RCC 7860 (cell line): ENCODE measurements around the gene CDC42EP2.
"Not testable (repeated sequence)": the region's sequence is repeated elsewhere in the genome, so short reads cannot be mapped to it uniquely, and the experiment has no call there.

Experiments used
- DNase-seq: peaks from one replicate; pipeline ENCODE4 v3.0.0-alpha.2; 2015; ENCODE audit warnings: low spot score
- FAIRE-seq: peaks from 2 replicates; lab custom pipeline; 2012; peaks lifted over from hg19 to GRCh38; lab: Jason Lieb, UNC

The CDC42EP2 gene

DNA sequence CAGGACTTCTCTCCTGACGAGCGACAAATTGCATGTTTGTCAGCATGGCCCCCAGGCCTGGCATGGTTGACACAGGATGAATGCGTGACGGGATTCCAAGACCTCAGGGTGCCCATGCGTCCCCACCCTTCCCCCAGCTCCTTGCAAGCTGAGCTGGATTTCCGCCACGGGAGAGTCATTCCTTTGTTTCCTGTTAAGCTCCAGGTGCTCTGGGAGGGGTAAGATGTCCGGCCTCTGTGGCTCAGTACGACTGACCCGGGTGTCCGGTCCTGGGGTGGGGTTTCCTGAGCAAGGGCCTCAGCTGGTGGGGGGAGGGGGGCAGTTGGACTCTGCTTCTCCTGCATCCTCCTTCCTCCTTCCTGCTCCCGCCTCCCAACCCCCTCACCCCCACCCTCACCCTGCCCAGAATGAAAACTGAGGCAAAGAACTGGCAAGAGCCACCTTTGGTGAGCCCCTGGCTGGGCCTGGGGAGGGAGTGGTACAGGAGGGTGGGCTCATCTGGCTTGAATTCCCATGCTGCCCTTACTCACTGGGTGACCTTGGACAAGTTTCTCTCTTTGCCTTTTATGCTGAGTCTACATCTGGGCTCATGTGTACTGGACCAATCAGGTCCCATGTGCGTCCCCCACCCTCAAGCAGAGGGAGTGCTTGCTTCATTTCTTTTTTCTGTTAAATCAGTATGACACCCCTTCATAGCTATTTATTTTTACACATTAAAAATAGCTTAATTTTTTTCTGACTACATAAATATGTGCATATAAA is 2.5 kb downstream of the CDC42EP2 start:
- FAIRE-seq (peak; percentile 26), DNase-seq (peak; percentile 82)

DNA sequence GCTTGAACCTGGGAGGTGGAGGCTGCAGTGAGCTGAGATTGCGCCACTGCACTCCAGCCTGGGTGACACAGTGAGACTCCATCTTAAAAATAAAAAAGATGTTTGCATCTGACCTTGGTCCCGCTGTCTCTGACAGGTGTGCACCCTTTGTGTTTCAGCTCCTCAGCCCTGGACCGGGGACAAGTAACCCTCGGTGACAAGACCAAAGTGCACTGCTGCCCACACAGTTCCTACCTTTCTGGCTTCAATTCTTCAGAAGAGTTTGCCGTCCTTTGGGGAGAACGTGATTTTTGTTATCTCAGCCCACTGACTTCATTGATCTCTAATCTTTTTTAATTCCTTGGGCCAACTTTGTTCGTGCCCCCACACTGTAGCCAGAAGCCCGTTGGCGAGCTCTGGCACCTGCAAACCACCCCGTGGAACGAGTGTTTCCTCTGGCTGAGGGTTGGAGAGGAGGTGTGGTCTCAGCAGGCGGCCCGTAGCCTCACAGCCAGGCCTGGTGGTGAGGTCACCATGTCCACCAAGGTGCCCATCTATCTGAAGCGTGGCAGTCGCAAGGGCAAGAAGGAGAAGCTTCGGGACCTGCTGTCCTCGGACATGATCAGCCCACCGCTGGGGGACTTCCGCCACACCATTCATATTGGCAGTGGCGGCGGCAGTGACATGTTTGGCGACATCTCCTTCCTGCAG is 5.9 kb downstream of the CDC42EP2 start:
- FAIRE-seq (no peak), DNase-seq (no peak)

DNA sequence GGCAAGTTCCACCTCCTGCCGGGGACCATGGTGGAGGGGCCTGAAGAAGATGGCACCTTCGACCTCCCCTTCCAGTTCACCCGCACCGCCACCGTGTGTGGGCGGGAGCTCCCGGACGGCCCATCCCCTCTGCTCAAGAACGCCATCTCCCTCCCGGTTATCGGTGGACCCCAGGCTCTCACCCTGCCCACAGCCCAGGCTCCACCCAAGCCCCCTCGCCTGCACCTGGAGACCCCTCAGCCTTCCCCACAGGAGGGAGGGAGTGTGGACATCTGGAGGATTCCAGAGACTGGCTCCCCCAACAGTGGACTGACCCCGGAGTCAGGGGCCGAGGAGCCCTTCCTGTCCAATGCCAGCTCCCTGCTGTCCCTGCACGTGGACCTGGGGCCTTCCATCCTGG is 6.4 kb downstream of the CDC42EP2 start:
- DNase-seq (no peak), FAIRE-seq (no peak)

DNA sequence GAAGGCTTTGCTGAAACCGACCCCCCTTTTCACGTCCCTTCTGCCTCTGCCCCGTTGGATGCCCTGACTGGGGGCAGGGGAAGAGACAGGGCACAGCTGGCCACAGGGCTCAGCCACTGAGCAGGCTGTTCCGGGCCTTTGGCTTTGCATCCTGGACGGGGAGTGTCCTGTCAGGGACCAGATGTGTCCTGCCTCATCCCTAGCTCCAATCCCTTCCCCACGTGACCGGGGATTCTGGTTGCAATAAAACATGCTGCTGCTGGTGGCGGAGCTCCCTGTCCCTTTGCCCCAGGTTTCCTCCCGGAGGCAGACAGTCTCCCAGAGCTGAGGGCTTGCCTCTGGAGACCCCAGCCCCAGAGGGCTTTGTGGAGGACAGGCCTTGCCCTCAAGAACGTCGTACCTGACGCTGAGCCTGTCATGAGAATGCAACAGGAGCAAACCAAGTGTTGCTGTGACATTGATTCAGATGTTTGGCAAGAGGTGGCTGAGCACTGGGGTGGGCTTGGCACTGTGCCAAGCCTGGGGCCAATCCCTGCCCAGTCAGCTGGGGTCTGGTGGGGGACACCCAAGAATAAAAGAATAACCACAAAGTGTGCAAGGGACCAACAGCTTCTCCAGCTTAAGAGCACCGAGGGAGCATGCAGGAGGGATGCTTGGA is 7.3 kb downstream of the CDC42EP2 start:
- no peak for DNase-seq
- no peak for FAIRE-seq

DNA sequence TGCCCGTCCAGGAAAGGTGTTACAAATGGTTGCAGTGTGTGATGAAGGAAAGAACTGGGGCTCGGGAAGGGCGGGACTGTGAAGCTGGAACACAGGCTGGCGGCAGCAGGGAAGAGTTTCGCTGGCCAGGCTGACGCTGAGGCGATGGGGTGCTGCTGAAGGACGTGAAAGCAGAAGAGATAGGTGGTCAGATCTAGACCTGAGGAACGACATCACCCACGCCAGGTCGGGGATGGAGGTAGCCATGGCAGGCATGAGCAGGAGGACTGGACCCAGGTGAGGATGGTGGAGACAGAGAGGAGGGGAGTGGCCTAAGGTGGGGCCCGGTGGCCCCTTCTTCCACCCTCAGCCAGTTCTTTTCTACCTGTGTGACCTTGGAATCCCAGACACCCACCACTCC is 9.1 kb downstream of the CDC42EP2 start:
- FAIRE-seq (no peak), DNase-seq (no peak)

DNA sequence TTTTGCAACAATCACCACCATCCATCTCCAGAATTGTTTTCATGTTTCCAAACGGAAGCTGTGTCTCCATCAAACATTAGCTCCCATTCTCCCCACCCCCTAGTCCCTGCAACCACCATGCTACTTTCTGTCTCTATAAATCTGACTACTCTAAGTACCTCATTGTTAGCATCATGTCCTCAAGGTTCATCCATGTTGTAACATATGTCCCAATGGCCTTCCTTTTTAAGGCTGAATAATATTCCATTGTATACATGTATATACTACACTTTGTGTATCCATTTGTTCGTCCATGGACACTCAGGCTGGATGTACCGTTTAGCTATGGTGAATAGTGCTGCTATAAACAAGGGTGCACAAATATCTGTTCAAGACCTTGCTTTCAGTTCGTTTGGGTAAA is 10.8 kb downstream of the CDC42EP2 start:
- DNase-seq (no peak), FAIRE-seq (no peak)

DNA sequence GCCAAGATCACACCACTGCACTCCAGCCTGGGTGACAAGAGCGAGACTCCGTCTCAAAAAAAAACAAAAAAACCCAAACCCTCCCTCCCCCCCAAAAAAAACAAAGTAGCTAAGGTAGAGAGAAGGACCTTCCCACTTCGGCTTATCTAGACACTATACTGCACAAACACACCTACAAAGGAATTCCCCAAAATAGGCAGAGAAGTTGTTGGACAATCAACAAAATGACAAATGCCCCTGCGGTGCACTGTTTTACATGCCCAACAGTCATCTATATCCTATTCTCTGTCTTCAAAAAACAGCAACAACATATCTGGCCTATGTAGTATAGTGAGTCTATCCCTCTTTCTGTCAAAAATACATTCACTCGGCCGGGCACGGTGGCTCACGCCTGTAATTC is 12.4 kb downstream of the CDC42EP2 start:
- DNase-seq = no peak
- no peak for FAIRE-seq

DNA sequence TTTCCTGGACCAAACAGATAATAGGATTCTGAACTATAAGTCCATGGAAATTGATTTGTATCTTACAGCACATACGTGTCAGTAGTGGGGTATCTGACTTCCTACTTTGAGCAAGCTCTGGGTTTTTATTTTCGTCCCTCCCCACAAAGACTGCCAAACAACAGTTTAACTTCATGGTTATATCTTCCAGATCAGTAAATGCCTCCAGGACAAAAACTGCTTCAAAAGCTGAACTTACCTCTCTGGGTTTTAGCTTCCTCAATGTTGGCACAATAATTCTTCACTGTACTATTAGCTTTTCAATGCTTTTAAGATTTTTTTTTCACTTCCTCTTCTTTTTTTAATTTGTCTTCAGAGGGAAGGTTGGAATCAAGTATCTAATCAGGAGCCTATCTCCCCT is 14.8 kb downstream of the CDC42EP2 start:
- DNase-seq (no peak), FAIRE-seq (no peak)

DNA sequence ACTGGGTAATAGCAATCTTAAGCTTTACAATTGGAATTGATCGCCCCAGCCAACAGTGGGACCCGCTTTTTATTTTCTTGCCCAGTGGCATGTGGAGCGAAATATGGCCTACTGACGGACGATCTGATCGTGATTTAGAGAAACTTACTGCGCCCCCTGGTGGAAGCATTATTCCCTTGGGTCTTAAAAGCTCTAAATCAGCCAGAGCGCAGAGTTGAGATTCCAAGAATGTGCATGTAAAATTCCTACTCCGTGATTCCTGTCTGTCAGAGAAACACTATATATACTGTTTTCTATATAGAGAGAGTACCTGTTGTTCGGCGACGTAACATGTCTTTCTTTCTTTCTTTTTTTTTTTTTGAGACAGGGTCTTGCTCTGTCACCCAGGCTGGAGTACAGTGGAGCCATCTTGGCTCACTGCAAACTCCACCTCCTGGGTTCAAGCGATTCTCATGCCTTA is 15.3 kb downstream of the CDC42EP2 start:
- DNase-seq (peak; percentile 50), FAIRE-seq (no peak)

DNA sequence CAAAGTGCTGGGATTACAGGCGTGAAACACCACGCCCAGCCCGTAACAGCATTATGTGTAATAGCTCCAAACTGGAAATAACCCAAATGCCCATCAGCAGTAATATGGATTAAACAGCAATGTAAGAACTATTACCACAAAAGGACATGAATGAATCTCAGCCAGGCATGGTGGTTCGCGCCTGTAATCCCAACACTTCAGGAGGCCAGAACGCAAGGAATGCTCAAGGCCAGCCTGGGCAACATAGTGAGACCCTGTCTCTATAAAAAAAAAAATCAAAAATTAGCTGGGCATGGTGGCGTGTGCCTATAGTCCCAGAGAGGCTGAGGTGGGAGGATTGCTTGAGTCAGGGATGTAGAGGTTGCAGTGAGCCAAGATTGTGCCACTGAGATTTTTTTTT is 15.9 kb downstream of the CDC42EP2 start:
- FAIRE-seq (no peak), DNase-seq (no peak)

DNA sequence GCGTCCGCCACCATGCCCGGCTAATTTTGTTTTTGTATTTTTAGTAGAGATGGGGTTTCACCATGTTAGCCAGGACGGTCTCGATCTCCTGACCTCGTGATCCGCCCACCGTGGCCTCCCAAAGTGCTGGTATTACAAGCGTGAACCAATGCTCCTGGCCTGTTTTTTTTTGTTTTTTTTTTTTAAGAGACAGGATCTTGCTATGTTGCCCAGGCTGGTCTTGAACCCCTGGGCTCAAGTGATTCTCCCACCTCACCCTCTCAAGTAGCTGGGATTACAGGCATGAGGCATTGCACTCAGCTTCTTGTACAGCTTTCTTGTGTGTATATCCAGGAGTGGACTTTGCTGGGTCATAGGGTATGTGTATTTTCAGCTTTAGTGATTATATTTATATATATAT is 17.9 kb downstream of the CDC42EP2 start:
- DNase-seq, FAIRE-seq: not testable (repeated sequence)

DNA sequence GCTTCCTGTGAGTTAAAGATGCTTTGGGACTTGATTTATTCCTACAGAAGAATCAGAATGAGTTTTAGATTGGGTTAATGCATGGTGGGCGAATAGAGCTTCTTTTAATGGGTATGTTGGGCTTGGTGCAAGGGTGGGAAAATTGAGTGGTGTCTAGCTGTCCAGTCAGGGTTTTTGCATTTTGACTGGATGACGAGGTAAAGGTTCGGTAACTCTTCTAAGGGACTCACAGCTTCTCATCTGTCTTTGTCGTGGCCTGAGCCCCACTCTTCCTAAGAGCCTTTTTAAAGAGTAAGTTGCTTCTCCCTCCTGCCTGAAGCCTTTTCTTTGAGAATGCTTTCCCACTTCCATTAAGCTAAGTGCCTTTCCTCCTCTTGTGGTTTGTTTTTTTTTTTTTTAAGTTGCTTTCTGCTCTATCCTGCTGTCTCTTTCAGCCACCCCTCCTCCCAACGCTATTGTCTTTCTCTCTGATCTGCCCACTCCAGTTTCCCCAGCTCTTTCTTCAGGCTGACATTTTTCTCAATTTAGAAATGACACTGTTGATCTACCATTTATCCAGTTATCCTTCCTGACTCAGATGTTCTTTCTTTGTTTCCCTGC is 20.1 kb downstream of the CDC42EP2 start:
- FAIRE-seq = no peak
- no peak for DNase-seq

DNA sequence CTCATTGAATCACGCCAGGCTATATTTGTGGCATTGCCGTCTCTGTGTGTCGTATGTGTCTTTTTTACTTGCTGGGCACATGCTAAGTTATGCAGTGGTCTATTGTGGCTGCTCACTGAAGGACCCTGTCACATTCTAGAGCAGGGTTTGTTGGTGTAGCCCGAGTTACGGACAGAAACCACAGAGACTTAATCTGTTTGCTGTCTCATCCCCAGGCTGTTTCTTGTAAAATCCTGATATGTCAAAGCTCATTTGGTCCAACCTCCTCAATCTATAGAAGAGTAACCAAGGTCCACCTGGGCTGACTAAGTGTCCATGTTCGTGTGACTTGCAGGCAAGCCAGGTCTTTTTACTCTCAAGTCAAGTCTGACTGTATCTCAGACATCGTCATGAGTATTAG is 24.0 kb downstream of the CDC42EP2 start:
- no peak for DNase-seq
- no peak for FAIRE-seq

DNA sequence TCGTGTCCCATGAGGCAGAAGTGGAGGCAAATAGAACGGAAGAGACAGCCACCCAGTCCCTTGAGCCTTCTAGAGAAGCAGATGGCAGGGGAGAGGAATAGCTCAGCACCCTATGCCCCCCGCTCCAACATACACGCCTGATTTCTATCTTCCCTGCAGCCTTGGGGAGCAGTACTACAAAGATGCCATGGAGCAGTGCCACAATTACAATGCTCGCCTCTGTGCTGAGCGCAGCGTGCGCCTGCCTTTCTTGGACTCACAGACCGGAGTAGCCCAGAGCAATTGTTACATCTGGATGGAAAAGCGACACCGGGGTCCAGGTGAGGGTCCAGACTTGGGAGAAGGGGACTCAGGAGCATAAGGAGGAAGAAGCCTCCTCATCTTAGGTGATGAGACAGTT is 25.6 kb downstream of the CDC42EP2 start:
- no peak for FAIRE-seq
- no peak for DNase-seq

DNA sequence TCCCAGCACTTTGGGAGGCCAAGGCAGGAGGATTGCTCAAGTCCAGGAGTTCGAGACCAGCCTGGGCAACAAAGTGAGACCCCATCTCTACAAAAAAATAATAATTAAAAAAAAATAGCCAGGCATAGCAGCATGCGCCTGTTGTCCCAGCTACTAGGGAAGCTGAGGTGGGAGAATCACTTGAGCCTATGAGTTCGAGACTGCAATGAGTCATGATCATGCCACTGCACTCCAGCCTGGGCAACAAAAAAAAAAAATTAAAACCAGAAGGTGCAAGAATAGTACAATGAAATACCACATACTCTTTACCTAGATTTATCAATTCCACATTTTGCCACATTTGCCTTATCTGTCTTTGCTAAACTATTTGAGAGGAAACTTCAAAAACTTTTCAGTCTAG is 27.2 kb downstream of the CDC42EP2 start:
- FAIRE-seq = no peak
- no peak for DNase-seq

DNA sequence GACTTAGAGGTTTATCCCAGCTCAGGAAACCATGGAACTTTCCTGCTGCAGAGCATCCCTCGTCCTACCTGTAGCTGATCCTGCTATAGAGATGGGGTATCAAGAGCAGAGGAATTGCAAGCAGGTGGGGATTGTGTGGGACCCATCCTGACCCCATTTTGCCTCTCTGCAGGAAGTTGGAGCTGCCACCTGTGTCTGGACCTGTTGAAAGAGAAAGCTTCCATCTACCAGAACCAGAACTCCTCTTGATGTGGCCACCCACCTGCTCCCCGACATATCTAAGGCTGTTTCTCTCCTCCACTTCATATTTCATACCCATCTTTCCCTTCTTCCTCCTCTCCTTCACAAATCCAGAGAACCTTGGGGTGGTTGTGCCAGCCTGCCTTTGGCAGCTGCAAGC is 36.8 kb downstream of the CDC42EP2 start:
- FAIRE-seq = no peak
- no peak for DNase-seq

DNA sequence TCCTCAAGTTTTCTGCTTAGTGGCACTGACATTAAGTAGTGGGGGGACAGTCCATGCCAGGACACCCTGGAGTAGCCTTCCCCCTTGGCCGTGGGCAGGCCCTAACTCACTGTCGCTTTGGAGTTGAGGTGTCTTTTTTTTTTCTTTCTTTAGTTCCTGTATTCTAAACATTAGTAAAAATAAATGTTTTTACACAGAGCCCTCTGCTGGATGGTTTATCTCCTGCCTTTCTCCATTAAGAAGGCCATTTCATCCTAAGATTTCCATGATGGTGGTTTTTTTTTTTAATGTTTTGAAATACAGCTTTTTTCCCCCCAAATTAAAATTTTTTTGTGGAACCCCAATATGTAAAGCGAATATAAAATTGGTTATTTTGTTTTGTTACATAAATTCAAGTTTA is 38.1 kb downstream of the CDC42EP2 start:
- FAIRE-seq (peak; percentile 21), DNase-seq (no peak)

DNA sequence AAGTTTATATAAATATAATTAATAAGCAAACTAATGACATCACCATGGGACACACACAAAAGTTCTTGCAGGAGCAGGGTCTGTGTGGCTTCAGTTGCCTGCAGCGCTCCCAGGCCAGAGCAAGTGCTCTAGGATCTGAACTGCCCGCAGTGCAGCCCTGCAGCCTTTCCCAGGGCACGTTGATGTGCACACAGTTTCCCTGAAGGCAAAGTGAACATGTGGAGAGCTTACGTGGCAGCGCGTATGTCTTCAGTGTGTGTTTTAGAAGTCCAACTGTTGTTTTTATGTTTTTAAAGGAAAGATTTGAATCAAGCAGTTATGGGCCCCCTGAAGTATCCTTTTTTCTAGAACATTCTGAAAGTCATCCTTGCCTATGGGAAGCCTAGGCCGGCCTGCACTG is 38.7 kb downstream of the CDC42EP2 start:
- DNase-seq = no peak
- FAIRE-seq = no peak

DNA sequence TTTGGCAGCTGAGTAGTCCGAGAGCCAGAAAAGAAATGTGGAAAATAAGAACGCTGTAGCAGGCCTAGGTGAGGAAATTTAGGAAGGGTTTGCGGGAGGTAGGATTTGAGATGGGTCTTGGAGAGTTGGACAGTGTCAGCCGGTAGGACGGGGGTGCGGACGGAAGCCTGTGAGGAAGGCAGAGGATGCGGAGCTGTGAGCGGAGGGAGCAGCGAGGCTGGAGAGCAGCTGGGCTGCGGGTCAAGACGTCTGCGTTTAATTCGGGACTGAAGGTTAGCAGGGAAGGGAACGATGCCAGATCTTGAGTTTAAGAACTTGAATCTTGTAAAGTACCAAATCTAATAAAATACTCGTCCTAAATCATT is 39.2 kb downstream of the CDC42EP2 start:
- no peak for DNase-seq
- no peak for FAIRE-seq

DNA sequence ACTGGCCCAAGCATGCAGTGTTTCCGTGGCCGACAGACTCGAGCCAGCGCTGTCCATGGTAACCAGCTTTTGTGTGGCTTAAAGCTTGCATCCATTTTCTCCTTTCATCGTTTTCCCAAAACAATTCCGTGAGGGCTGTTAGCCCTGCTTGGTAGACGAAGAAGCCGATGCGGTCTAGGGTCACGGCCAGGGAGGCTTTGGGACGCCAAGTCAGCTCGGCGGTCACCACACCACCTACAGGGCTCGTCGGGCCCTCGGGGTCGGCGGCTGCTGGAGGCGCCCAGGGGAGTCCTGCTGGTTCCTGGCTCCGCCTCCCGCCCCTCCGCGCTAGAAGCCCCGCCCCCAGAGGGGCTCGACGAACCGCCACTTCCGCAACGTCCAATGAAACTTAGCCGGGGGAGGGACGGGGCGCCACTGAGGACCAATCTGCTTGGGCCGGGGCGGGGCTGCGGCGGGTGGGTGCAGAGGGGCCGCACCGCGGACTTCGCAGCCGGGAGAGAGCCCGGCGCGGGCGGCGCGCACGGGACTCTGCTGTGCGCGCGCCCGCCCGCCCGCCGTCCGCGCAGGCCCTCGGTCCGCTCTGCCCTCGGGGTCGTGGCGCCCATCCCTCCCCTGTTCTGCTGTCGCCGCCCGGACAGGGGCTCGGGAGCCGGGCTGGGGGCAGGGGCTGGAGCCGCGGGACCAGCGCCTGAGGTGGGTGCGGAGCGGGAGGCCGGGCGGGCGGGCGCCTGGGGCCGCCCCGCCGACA is 39.8 kb downstream of the CDC42EP2 start, which contains the start of gene TIGD3:
Gene TIGD3, plus strand, starts transcription at position 487 of the 748 bp plus-strand sequence. CDS start 1,058 bp downstream, outside the sequence.
- FAIRE-seq (no peak), DNase-seq (peak; percentile 79)
